Adipose tissue (tissue), 3 donors: ENCODE results near the gene NOS1. TPM values are rescaled to one million over a fixed set of nuclear protein-coding genes. Genes with fewer than 3 reads are reported as not detected.

ENCODE experiments used
- H3K27ac ChIP-seq: one replicate; pipeline ENCODE4 v1.5.1; 2013; ENCODE audit warnings: low read depth, low read length
- WGBS, 3 donors: extraction: QIAGEN DNeasy Blood & Tissue Kit; methylation state at CpG; one replicate each; pipeline ENCODE4 v1.1.7; 2013; 5-methylcytosine and 5-hydroxymethylcytosine counted together
- polyA plus RNA-seq, 3 donors: library from polyadenylated mRNA; stranded (reverse); fragments of 200-250 nt; gene quantifications; one replicate each; pipeline ENCODE4 v1.2.3, GENCODE V29; 2013
- donor health status: healthy with polysubstance abuse.
- donor health status: Bipolar disorder and iron deficiency.
- donor health status: healthy.

NOS1 gene
- polyA plus RNA-seq, 3 donors: under 0.01 to 0.13 (median 0.04) TPM

DNA sequence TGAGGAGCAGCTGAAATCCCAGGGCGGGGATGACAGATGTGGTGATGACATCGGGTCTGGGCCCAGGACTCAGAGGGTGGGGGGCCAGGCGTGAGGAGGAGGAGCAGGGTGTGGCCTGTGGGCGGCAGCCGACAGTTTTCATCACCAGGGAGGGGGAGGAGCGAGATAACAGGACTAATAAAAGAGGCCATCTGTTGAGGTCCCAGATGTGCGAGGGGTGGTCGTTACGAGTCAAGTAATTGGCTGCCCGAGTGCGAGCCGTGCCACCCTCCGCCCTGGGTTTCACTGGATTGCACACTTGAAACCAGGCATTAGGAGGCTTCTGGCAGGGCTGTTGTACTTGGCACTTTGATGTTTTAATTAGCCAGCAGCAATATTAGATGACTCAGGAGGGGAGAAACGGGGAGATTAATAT lies 67.2 kb downstream of the NOS1 start:
- H3K27ac ChIP-seq: no peak overlapping the region
- 9 to 47% (median 13%) methylated on average over 14 of the region's 14 CpGs for WGBS, 3 donors

DNA sequence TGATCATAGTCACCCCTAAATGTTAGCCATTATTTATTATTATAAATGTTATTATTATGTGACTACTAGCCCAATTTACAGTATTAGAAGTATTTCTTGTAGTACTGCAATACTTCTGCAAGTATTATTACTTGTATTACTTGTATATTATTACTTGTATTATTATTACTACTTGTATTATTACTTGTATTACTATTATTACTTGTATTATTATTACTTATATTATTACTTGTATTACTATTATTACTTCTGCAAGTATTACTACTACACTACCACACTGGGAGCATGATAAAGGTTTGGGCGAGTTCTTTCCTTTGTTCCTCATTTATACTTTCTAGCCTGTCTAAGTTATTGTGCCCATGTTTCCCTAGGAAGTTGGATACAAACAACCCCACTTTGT lies 67.9 kb downstream of the NOS1 start:
- H3K27ac ChIP-seq: no peak overlapping the region
- WGBS, 3 donors: 51 to 68% (median 59%) methylated on average over 1 of the region's 1 CpG

DNA sequence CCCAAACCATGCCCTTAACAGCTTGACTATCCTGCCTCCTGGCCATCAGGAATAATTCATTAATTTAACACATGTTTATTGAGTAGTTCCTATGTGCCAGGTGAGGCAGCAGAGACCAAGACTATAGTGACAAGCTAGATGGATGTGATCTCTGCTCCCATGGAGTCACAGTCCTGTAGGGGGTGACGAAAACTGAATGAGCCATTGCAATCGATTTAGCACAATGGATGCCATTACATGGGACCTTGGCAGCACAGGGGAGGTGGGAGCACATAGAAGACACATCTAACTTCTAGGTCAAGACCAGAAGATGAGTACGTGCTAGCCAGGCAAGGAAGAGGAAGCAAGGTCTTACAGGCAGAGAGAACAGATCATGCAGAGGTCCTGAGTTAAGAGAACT lies 68.7 kb downstream of the NOS1 start:
- WGBS, 3 donors: 80 to 90% (median 89%) methylated on average over 3 of the region's 3 CpGs
- no peak overlapping the region for H3K27ac ChIP-seq

DNA sequence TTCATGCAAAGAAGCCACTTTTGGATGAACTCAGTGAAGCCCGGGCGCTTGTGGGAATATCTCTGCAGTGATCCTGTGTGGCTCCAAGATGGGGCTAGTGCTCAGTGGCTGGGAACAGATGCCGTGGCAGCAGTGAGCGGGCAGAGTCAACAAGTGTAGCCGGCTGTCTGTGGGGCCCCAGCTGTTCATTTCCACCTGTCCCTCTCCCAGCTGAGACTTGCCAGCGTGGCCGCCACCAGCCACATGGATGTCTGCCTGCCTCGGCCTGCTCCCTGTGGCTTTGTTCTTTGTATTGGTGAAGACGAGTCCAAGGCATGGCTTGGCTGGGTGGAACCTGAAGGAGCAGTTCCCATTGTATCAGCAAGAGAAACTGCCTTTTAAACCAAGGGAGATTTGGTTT lies 77.3 kb downstream of the NOS1 start:
- WGBS, 3 donors: 81 to 88% (median 81%) methylated on average over 9 of the region's 9 CpGs
- H3K27ac ChIP-seq: no peak overlapping the region

DNA sequence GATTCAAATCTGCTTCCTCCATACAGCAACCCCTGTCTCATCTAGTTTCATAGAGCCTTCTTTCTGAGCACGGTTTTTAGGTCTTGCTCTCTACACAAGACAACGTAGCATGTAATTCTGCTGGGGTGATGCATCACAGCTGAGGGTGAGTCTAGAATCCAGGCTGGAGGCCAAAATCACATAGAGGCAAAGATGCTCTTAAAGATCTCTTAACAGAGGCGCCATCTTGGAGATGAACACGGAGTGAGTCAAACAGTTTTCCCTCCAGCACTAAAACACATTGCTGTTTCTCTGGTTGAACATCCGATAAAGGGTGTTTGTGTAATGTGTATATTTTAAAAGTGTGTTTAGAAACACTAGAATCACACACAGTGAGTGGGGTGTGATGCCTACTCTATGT lies 78.9 kb downstream of the NOS1 start:
- WGBS, 3 donors: 81 to 92% (median 85%) methylated on average over 5 of the region's 5 CpGs
- H3K27ac ChIP-seq: no peak overlapping the region

DNA sequence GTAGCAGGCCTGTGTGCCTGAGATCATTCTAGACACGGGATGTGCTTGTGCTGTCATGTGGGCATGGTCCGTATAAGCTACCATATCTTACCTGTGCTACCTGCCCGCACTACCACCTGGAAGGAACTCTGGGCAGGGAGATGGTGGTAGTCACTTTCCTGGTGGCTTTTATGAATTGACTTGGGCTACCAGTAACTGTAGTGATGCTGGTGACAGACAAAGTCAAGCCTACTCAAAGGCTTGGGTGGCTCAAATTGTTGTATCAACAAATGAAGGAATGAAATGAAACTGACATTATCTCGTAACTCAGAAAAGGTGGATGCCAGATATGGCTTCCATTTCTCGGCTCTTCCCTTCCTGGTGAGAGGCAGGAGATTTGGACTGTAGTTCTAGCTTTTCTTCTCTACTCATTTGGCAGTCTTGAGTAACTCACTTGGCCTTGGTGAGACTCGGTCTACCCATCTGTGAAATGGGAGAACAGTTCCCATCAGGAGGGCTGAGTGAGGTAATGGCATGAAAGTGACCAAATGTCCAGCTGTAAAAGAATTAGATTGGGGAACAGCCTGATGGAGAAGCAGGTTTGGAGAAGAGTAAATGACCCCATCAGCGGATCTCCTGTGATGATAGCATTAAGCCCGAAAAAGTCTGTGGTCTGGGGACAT lies 81.3 kb downstream of the NOS1 start:
- 83 to 88% (median 86%) methylated on average over 8 of the region's 8 CpGs for WGBS, 3 donors
- H3K27ac ChIP-seq: no peak overlapping the region

DNA sequence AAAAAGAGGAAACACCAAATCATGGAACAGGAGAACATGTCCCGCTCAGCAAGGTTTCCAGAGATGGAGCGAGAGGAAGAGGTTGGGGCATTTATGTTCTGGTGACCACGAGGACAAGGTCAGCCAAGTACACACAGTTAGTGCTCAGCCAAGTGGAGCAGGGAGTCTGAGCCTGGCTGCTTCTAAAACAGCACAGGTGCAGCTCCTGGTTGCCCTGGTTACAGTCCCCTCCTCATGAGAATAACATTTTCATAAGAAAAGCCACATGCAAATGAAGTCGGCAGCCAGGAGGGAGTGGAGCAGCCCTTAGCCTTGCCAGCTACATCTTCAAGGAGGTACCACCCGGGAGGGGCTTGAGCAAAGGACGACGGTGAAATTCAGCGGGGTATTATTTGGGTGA lies 81.8 kb downstream of the NOS1 start:
- WGBS, 3 donors: 30 to 50% (median 37%) methylated on average over 8 of the region's 8 CpGs
- no peak overlapping the region for H3K27ac ChIP-seq

DNA sequence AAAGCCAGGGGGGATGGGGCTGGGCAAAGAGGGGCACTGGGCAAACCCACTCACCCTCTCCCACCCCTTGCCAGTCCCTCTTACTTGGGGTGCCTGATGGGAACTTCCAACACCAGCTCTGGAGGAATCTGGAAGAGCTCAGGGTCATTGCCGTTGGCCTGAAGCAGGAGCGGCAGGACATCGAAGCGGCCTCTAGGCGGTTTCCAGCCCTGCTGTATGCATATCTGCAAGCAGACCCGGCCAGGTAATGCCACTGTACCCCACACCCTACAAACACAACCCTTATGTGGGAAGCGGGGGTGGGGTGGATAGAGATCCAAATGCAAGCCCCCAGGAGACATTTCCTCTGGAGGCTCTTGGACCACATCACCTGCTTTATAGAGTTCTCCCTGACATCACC lies 83.6 kb downstream of the NOS1 start:
- no peak overlapping the region for H3K27ac ChIP-seq
- 51 to 68% (median 64%) methylated on average over 7 of the region's 7 CpGs for WGBS, 3 donors

DNA sequence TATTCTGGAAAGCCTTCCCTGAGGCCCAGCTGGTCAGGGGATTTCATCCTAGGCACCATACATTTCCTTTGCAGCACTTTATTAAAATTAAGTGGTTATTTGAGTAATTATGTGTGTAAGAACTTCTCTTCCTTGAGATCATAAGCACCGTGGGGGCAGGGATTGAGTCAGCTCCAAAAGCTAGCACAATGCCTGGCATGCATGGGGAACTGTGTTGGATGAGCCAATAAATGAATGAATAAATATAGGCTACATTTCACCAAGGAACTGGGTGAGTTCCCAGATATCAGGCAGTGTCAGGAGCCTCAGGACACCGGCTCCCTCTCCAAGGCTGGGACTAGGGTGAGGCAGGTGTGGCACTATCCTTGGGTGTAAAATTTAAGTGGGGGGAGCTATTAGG lies 88.3 kb downstream of the NOS1 start:
- no peak overlapping the region for H3K27ac ChIP-seq
- 74 to 78% (median 77%) methylated on average over 2 of the region's 2 CpGs for WGBS, 3 donors

DNA sequence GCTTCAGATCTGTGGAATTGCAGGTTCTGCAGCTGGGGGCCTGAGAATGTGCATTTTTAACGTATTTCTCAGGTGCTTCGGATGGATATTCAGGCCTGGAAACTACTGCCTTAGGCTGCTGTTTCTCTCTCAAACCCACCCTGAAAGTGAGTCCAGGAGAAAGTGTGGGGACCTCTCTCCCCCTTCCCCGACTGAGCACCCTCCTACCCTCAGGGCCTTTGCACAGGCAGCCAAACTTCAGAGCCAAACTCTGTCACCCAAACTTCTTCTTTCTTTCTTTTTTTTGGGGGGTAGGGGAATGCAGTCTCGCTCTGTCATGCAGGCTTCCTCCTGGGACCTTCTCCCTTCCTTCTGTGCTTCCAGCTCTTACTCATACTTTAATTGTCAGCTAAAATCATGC lies 88.7 kb downstream of the NOS1 start:
- no peak overlapping the region for H3K27ac ChIP-seq
- WGBS, 3 donors: 75 to 94% (median 87%) methylated on average over 4 of the region's 4 CpGs

DNA sequence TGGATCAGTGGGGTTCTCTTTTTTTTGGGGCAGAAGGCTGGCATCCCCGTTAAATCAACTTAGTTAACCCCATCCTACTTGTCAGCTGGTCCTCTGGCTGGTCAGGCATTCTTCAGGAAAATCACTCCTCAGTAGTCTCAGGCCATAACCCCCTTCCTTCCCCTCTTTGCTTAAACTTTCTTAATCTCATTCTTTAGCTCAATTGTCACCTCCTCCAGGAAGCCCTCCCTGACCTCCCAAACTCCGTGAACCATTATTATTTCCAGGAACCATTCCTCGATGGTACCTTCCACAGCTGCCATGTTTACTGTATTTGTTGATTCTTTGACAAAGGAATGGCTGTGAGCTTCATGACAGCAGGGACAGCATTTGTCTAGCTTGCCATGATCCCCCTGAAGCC lies 98.7 kb downstream of the NOS1 start:
- no peak overlapping the region for H3K27ac ChIP-seq
- WGBS, 3 donors: 68 to 93% (median 68%) methylated on average over 3 of the region's 3 CpGs

DNA sequence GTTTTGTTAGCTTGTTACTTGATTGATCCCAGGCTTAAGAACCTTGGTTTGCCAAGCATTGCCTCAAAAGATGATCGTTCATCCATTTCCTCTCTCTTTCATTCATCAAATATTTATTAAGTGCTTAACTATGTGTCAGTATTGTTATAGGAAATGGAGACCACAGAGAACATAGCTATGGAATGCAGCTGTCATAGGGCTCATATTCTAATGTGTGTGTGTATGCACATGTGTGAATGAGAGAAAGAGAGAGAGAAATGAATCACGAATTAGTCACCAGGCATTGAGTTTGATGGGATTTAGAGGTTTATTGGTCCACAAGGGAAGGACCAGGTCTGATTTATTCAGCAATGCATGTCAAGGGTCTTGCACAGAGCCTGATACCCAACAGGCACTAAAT lies 100.2 kb downstream of the NOS1 start:
- WGBS, 3 donors: 74 to 87% (median 76%) methylated on average over 2 of the region's 2 CpGs
- H3K27ac ChIP-seq: no peak overlapping the region

DNA sequence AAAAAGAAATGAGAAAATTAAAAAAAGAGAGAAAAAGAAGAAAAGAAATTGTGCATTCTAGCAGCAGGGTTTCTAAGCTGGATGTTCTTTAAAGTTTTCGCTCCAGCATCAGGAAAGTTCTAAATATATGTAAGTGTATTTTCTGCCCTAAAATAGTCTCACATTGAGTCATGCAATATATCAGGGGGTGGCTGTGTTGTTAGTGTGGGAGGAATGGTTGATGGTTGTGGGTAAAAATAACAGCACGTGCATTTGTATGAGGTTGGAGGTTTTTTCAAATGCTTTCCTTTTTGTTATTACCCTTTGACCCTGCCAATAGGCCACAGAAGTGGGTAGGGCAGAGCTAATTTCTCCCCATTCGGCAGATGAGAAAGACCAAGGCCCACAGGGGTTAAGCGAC lies 106.0 kb downstream of the NOS1 start:
- no peak overlapping the region for H3K27ac ChIP-seq
- WGBS, 3 donors: 78 to 88% (median 80%) methylated on average over 4 of the region's 4 CpGs

DNA sequence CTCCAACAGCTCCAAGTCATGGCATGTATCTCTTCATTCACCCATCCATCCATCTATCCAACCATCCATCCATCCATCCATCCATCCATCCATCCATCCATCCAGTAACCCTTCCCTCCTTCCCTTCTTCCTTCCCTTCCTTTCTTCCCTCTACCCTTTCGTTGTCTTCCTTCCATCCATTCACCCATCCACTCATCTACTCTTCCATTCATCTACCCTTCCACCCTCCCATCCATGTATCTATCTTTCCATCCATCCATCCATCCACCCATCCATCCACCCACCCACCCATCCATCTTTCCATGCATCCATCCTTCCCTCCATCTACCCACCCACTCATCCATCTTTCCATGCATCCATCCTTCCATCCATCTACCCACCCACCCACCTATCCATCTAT lies 117.9 kb downstream of the NOS1 start:
- WGBS, 3 donors: 74 to 91% (median 85%) methylated on average over 1 of the region's 1 CpG
- H3K27ac ChIP-seq: no peak overlapping the region

DNA sequence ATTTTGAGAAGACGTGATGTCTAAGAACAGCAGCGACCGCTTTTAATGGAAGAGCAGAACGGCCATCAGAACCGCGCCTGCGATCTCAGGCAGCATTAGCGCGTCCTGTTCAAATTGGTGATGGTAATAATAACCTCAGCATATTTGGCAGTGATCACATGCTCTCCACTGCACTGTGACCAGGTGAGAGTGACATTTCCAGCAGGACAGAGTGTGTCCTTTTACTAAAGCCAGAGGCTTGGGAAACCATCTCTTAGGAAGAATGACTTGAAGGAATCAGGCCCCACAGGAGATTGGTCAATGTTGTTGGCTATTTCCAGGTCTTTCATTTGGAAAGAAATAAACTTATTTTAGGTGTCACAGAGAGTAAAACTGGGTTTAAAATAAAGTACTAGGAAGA lies 119.7 kb downstream of the NOS1 start:
- no peak overlapping the region for H3K27ac ChIP-seq
- WGBS, 3 donors: 93 to 97% (median 95%) methylated on average over 9 of the region's 9 CpGs

DNA sequence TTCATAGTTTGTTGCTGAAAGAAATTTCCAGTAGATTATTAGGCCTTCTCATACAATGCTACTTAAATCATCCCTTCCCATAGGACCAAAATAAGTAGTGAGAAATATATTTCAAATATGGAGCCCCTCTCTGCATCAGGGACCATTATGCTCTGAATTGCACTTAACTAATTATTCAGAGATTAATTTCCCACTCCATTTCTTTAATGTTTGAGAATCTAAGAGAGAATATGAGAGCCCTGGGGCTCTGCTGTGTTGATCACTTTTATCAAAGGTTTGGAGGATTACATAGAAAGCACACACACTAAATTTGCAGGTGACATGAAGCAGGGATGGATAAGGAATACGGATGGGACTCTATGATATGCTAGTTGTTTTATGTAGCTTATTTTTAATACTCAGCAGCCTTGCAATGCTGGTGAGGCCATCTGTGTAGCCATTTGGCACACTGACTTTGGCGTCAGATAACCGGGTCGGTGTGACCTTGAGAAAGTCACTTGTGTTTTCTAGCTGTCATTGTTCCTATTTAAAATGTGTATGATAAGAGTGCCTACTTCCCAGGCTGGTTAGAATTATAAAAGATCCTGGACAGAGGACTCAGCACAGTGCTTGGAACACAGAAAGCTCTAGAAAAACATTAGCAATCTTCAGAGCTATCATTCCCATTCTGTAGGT lies 121.2 kb downstream of the NOS1 start:
- WGBS, 3 donors: 19 to 80% (median 75%) methylated on average over 4 of the region's 4 CpGs
- H3K27ac ChIP-seq: no peak overlapping the region

DNA sequence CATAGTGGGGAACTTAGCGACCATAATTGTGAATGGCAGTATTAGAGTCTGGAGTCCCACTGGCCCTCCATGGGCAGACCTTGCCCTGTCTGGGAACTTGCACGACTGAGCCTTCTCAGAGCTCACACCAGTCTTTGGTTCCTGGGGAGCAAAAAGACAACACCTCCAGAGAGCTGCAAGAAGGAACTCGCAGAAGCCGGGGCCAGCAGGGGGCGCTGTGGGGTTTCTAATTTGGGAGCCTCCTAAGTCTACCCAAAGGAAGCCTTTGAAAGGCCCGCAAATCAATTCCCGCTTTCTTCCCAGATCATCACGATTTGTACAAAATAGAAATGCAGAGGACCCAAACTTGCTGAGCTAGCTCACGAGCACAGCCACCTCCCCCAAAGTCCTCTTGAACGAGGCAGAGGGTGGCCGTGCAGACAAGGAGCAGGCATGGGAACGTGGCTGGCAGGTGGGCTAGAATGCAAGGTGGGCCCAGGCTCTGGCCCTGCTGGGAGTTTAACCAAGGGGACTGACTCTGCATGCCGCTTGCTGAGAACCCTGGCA lies 124.9 kb downstream of the NOS1 start:
- no peak overlapping the region for H3K27ac ChIP-seq
- WGBS, 3 donors: 7 to 24% (median 9%) methylated on average over 13 of the region's 13 CpGs

DNA sequence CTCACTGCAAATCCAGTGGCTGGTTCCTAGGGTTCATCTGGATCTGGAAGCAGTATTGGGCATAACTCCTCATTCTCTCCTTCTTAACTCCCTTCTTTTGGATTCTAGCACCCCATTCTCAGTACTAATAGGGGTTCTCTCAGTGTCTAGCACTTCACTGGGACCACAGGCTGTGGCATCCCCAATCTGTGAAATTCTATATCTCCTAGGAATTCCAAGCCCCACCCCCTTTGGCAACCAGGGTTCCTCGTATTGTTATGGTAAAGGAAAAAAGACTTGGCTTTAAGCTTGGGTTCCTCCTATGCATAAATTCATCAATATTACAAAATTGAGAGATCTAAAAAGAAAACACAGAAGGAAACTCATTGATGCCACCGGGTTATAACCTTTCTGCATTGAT lies 126.2 kb downstream of the NOS1 start:
- 26 to 47% (median 40%) methylated on average over 2 of the region's 2 CpGs for whole genome bisulfite sequencing, 3 donors

DNA sequence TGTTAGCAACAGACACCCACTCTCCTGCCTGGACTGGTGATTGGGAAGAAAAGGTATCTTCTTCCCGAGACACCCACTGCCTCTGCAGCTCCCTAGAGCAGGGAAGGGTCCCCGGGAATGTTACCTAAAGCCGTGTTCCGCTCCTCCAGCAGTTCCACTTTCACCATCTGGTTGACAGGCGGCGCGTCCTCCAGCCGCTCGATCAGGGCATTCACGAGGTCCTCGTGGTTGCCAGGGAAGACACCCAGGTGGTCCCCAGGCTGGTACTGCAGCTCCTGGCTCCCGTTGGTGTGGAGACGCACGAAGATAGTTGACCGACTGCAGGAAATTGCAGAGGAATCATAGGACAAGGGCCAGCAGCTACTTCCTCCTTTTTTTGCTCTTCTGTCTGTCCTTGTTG lies 127.0 kb downstream of the NOS1 start:
- WGBS, 3 donors: 76 to 91% (median 83%) methylated on average over 15 of the region's 15 CpGs
- no peak overlapping the region for H3K27ac ChIP-seq

More for the DNA sequence above, 126.2 kb downstream of the NOS1 start:
- H3K27ac ChIP-seq: no peak overlapping the region

DNA sequence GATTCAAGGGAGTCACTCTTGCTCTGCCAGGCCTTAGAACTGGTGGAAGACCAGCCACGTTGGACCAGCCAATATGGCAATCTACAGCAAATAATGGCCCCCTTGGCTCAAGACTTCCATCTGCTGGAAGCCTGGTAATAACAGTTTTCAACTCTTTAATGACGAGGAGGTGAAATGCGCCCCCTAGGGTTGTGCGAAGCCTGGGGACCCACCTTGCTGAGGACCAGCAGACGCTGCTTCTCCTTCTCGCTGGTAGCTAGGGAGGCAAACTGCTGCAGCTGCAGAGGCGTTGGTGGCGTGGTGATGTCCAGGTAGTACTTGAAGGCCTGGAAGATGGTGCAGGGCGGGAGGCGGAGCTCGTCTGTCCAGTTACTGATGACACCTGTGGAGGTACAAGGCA lies 129.7 kb downstream of the NOS1 start:
- 79 to 88% (median 85%) methylated on average over 11 of the region's 11 CpGs for WGBS, 3 donors
- no peak overlapping the region for H3K27ac ChIP-seq
